Tongue (tissue), 2 donors: Measurements from ENCODE around the gene GTPBP10. TPM values are rescaled to one million over a fixed set of nuclear protein-coding genes. Genes with fewer than 3 reads are reported as not detected.

Experiments
- DNase-seq: peaks from one replicate; pipeline ENCODE4 v3.0.0-alpha.2; 2015
- total RNA-seq: library from RNA; depleted of rRNA; stranded (reverse); fragments of >200 nt; gene quantifications from one replicate; pipeline ENCODE4 v1.2.3, GENCODE V29; 2014

Gene GTPBP10
- total RNA-seq, 1 donor from 2014 or later = 16.1 TPM

GRCh38 chr7:90383422-90383821 is 36.9 kb downstream of the GTPBP10 start:
- no peak for DNase-seq

- DNase-seq = no peak
Measured at GRCh38 chr7:90383861-90384260, 37.3 kb downstream of the GTPBP10 start.

GRCh38 chr7:90384433-90384832 is 37.9 kb downstream of the GTPBP10 start:
- DNase-seq = no peak

- DNase-seq = no peak
Measured at GRCh38 chr7:90387470-90388240, 41.1 kb downstream of the GTPBP10 start.

- no peak for DNase-seq
Measured at GRCh38 chr7:90390926-90391325, 44.4 kb downstream of the GTPBP10 start.

GRCh38 chr7:90391488-90391887 is 45.0 kb downstream of the GTPBP10 start:
- DNase-seq = no peak

DNA sequence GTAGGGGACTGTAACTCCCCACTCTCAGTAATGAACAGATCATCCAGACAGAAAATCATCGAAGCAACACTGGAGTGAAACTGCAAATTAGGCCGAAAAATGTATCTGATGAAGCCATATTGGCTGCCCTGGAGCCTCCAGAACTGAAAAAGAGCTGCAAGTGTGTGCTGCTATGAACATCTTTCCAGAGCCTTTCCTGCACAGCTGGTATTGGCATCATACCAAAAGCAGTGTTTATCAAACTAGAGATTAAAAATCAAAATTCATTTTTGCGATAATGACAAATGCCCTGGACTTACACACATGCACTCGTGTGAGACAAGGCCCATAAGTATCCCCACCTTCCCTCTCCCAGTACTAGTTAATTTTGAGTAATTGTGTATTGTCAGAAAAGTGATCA is 49.9 kb downstream of the GTPBP10 start:
- no peak for DNase-seq

DNA sequence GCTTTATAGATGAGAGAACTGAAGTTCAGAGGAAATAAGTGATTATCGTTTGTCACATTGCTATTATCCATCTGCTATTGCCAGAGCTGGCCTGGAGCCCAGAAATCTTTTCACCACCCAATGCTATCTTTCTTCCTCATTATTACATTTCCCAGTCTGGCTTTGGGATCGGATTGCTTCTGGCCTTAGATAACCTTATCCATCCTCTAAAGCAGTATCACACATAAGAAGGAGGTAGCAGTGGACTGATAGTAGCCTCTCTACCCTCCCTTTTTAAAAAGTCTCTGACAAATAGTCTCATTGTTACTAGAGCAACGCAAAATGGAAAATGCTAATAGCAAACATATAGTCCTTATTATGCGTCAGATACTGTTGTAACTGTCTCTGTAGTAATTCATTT is 55.5 kb downstream of the GTPBP10 start:
- DNase-seq = peak; percentile 3

- no peak for DNase-seq
Measured at GRCh38 chr7:90402785-90403173, 56.3 kb downstream of the GTPBP10 start.

DNA sequence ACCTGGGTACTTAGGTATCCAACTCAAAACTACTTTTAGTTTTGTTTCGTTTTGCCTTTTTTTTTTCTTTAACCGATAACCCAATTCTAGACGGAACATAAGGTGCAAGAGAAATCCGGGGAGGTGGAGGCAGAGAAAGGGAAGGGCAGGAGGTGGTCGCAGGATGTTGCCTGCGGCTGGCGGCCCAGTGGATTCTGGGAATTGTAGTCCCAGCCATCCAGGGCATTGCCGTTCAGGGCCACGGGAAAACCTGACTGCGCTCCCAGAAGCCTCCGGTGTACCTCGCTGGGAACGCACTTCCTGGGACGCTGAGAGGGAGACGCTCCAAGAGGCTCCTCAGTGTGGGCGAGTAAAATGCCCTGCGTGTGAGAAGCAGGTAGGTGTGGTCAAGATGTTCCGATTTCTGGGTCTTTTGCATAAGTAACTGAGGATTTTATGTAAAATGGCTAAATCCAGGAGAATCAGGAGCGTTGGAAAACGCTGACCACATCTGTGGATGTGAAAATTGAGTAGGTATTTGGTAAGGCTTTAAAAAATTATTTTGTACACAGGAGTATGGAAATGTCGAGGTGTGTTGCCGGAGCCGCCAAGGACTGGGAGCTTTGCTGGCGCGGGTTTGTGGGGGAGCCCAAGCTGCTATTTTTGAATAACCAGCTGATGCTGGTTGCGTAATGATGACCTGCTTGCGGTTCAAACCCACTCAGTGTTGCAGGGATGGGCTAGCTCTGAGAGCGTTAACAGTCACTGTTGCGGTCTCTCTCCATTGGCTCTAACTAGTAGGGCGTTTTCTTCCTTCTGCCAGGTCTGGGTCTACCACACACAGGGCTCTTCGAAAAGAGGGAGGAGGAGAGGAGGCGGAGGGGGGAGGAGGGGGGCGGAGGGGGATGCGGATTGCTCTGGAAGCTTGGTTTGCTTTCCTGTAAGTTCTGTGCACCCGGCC is 56.9 kb downstream of the GTPBP10 start, which contains the start of gene CLDN12:
CLDN12 (plus strand) TSS at position 288 of the 940 bp plus-strand sequence. CDS start 9,216 bp downstream, outside the sequence.
- DNase-seq = peak; percentile 95

DNA sequence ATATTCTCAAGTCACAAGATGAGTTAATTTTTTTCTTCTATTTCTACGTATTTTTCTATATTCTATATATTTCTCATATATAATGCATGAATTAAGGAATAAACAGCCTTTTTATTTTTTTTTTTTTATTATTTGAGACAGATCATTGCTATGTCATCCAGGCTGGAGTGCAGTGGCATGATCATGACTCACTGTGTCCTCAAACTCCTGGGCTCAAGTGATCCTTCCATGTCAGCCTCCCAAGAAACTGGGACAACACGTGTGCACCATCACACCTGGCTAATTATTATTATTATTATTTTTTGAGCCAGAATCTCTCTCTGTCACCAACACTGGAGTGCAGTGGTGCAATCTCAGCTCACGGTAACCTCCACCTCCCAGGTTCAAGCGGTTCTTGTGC is 58.3 kb downstream of the GTPBP10 start:
- DNase-seq = no peak

DNA sequence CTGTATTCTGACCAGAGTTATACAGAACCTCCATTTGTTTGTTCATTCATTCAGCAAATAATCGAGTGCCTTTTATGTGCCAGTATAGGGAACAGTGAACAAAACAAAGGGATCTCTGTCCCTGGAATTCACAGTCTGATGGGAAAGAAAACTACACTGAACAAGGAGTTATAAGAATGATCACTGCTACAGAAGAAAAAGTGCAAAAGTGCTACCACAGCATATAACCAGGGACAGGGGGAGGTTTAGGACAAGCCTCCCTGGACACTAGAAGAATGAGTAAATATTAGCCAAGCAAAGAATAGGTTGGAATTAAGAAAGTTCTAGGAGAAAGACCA is 60.9 kb downstream of the GTPBP10 start:
- DNase-seq = no peak

DNA sequence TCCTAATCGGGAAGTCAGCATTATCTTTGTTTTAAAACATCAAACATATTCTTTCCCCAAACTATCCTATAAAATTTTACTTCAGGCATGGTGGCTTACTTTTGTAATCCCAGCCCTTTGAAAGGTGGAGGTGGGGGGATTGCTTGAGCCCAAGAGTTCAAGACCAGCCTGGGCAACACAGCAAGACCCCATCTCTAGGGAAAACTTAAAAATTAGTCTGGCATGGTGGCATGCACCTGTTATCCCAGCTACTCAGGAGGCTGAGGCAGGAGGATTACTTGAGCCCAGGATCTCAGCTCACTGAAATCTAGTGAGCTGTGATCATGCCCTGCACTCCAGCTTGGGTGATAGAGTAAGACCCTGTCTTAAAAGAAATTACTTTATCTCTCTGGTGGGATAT is 61.6 kb downstream of the GTPBP10 start:
- DNase-seq = no peak

- DNase-seq = no peak
Measured at GRCh38 chr7:90409667-90410066, 63.2 kb downstream of the GTPBP10 start.

- no peak for DNase-seq
Measured at GRCh38 chr7:90411510-90411909, 65.0 kb downstream of the GTPBP10 start.

DNA sequence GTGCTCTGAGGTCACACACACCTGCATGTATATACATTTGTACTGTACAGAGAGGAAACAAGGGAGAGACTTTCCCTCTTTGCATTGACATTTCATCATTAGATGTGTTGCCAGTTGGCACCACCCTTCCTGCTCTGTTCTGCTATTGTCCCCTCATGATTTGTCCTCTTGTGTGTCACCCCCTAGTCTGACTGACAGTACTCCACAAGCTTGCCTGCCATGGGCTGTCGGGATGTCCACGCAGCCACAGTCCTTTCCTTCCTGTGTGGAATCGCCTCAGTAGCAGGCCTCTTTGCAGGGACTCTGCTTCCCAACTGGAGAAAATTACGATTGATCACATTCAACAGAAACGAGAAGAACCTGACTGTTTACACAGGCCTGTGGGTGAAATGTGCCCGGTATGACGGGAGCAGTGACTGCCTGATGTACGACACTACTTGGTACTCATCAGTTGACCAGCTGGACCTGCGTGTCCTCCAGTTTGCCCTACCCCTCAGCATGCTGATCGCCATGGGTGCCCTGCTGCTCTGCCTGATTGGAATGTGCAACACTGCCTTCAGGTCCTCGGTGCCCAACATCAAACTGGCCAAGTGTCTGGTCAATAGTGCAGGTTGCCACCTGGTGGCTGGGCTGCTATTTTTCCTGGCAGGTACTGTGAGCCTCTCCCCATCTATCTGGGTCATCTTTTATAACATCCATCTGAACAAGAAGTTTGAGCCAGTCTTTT is 66.1 kb downstream of the GTPBP10 start:
- no peak for DNase-seq

GRCh38 chr7:90413185-90413528 is 66.6 kb downstream of the GTPBP10 start:
- no peak for DNase-seq

GRCh38 chr7:90421651-90422050 is 75.1 kb downstream of the GTPBP10 start:
- DNase-seq = no peak

DNA sequence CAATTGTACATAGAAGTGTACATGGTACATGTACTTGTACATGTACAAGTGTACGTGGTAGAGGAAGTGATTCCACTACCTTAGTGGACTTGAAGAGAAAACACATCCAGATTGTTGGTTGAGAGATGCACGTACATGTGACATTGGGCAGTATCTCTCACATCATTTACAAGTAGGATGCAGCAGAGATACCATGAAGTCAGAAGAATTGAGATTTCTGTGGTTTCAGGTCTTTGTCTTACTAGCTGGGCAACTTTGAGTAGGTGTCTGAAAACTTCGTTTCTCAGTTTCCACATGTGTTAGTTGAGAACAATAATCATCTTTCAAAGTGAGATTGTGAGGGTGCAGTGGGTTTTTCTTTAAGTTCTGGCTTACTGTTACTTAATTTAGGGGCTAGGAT is 78.2 kb downstream of the GTPBP10 start:
- DNase-seq = no peak

- no peak for DNase-seq
Measured at GRCh38 chr7:90425376-90425775, 78.9 kb downstream of the GTPBP10 start.

GRCh38 chr7:90430614-90431460 is 84.3 kb downstream of the GTPBP10 start:
- peak; percentile 80 for DNase-seq

DNA sequence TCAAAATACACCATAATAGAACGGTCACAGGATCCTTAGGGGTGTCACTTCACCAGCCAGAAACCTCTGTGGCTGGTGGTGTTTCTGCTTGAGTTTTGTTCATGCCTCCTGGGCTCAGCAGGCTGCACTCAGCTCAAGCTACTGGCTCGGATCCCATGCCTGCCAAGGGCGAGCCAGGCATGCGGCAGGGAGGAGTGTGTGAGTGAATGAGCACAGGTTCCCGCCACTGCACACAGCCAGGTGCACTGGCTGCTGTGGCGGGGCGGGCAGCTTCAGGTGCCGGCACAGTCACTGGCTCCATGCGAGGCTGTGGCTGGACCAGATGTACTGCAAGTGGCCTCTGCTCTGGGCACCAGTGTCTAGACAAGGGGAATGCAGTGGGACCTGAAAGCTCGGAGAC is 86.2 kb downstream of the GTPBP10 start:
- no peak for DNase-seq
